ENCODE measurements around the gene PRRX2.
"Not testable (repeated sequence)": the region's sequence is repeated elsewhere in the genome, so short reads cannot be mapped to it uniquely, and the experiment has no call there.

The PRRX2 gene

GRCh38 chr9:129665389-129665775 lies at the start of gene PRRX2:
PRRX2 (plus strand) TSS chr9:129665647; CDS start chr9:129665868, 221 bp downstream.
- peak; percentile 90 for DNase-seq (ENCODE audit: low spot score)

DNA sequence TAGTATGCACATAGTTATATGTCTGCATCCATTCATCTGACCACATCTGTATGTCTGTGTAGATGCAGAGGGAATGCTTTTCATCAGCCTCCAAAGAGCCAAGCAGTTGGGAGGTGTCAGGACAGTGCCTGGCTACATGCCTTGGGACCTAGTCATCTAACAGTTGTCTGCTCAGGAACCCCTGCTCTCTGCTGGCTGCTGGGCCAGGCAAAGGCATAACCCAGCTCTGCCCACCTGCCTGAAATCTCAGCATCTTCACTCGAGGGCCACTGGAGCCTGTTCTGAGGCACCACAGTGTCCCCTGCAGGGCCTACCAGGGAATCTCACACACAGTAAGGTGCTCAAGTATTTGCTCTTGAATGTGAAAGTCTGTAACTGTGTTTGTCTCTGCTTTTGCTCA lies 48.3 kb upstream of the PRRX2 start:
- DNase-seq (ENCODE audit: low spot score) = peak; percentile 72

DNA sequence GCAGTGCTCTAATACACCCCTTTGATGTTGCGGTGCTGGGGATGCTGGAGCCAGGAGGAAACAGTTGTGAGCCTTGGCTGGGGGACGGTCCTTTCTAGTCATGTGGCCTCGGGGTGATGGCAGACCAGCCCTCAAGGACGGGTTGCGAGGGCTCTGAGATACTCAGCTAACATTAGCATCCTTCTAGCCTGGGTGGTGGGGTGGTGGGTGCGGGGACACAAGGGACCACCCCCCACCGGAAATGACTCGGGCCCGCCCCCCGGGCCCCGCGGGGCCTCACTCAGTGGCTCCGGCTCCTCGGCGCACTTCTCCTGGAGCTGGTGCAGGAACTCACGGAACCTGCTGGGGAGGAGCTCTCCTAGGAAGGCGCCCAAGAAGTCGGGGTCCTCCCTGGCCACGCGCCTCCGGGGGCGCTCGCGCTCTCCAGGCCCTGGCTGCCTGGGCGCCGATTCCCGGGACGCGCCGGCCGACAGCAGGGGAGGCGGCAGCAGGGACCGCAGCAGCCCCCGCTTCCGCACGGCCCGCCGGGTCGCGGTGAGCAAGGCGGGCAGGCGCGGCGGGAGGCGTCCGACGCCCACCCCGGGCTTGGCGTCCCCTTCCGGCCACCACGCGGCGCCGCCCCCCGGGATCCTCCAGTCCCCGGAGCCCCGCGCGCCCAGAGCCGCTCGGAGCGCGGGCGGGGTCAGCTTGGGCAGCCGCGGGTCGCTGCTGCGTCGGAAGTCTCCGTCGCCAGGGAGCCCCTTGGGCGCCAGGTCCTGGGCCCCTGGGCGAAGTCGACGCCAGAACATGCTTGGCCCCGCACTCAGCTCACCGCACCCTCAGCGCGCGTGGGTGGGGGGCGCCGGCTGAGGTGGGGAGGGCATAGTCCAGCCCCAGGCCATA lies 45.4 kb upstream of the PRRX2 start:
- DNase-seq (ENCODE audit: low spot score) = peak; percentile 55

- no peak for DNase-seq (ENCODE audit: low spot score)
Measured at GRCh38 chr9:129620669-129621295, 44.7 kb upstream of the PRRX2 start, which contains the start of gene C9orf50. C9orf50 (minus strand) TSS chr9:129621101; CDS start chr9:129620574, 527 bp downstream.

DNA sequence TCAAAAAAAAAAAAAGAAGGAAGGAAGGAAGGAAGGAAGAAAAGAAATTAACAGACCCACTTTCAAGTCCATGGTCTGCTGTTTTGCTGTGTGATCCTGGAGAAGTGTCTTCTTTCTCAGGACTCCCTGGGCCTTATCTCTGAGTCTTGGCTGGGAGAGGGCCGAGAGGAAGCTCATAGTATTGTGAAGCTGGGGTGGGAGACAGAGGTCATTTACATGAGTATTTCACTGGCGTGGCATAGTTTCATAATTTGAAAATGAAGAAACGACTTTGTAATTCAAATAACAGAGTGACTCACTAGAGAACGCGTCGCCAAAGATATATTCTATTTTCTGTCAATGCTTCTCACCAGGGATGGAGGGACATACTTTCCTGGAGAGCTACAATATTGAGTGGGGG lies 42.1 kb upstream of the PRRX2 start:
- DNase-seq (ENCODE audit: low spot score) = no peak

- DNase-seq (ENCODE audit: low spot score) = peak; percentile 70
Measured at GRCh38 chr9:129624168-129624759, 41.2 kb upstream of the PRRX2 start.

DNA sequence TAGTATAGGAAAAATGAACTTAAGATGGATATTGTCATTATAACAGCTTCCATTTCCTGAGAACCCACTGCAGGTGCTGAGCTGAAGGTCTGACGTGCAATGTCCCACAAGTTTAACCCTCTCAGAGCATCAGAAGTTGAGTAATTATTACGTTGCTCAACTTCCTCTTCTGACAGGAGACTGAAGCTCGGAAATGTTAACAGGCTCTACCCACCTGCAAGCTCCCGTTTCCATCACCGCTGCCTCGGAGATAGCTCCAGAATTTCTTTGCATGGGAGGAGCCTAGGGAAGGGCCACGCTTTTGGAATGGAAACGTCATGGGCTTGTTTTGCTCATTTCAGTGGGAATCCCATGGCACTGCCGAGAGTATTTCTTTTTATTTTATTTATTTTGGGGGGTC lies 40.5 kb upstream of the PRRX2 start:
- no peak for DNase-seq (ENCODE audit: low spot score)

- DNase-seq (ENCODE audit: low spot score) = peak; percentile 94
Measured at GRCh38 chr9:129626079-129626624, 39.3 kb upstream of the PRRX2 start, which contains the start of gene NTMT1. NTMT1 (plus strand) TSS chr9:129626163; CDS start chr9:129632704, 6,541 bp downstream.

DNA sequence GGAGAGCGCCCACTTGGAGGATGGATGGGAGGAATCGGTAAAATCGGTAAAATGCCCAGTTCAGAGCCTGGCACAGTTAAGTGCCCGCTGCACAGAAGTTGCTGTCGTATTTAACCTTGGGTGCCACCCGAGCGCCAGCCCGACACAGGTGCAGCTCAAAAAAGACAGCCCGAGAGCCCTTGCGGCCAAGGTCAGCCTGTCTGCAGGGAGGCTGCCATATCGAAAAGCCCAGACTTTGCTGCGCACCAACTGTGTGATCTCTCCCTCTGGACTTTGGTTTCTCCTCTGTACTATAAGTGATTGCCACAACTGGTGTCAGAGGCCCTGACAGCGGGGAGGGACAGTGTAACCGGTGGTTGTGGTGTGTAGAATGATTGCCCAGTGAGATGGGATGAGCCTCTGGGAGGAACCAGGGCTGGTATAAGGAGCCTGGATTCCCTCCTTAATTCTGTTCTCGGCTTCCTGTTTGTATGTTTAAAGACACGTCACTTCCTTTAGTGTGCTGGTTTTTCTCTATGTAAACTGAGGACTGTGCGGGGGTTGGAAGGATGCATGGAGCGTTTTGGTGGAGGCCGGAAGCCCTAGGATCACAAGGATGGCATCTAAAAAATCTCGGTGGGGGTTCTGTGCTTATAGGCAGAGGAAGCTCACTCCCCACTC lies 38.7 kb upstream of the PRRX2 start:
- DNase-seq (ENCODE audit: low spot score) = peak; percentile 55

DNA sequence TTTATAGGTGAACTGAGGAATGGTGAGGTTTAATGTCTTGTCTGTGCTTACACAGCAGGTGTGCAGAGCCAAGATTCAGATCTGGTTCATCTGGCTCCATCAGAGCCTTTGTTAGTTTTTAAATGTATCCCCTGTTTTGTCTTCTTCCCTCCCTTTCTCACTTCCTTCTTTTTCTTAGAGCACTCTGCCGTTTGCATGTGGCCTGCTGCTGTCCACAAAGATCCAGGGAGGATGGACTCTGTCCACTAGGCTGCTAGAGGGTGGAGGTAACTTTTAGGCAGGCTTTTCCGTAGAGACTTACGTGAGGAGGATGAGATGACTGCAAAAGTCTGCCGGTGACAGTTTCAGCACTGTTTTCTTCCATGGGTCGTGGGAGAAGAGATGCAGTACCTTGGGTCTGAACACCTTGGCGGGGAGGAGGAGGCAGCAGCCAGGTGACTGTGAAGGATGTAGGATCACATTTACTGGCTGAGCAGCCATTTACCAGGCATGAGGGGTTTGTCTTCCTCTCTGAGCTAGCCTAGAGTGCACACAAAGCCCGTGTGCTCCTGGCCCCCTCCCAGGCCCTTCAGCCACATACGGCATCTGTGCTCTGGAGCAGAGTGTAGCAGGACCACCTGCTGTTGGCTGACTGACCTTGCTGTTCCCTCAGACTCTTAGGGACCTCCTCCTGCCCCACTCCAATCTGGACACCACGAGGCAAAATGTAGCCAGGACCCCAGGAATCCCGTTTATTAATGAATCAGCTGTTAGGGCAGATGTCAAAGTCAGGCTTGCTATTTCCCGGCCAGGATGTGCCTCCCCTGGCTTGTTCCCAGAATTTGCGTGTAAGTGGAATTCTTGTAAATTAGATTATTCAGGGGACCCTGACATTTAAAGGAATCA lies 37.6 kb upstream of the PRRX2 start:
- no peak for DNase-seq (ENCODE audit: low spot score)

DNA sequence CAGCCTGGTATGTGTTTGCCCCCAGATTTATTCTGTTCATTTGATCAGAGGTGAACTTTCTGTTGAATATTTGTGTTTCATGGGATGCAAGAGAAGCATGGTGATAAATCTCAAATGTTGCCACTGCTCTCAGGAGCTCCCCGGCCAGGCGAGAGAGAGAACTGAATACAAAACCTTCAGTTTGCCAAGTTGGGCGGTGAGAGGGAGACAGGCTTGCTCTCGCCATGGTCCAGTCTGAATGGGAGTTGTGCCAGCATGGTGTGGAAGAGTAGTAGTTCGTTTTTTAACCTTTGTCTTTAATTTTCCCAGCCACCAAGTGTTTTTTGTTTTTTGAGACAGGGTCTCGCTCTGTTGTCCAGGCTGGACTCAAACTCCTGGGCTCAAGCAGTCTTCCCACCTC lies 36.7 kb upstream of the PRRX2 start:
- no peak for DNase-seq (ENCODE audit: low spot score)

- no peak for DNase-seq (ENCODE audit: low spot score)
Measured at GRCh38 chr9:129629251-129629820, 36.1 kb upstream of the PRRX2 start.

GRCh38 chr9:129630967-129631673 lies 34.3 kb upstream of the PRRX2 start:
- peak; percentile 65 for DNase-seq (ENCODE audit: low spot score)

DNA sequence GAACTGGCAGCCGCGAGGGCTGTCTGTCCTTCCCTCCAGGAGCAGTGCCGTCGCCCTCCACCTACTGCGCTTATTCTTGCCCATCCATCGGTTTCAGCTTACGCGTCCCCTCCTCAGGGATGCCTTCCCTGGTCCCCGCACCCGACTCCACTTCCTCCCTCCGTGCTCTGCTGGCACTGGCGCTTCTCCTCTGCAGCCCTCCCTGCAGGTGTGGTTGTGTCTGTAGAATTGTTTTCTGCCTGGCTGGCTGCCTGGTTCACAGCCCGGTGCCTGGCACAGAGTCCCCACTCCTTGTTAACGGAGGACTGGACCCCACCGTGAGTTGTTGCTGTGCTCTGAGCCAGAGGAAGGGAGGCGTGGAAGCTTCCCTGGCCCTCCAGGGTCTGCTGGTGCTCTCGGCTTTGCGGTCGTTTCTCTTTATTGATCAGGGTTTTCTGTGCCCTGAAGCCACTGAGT lies 33.7 kb upstream of the PRRX2 start:
- no peak for DNase-seq (ENCODE audit: low spot score)

DNA sequence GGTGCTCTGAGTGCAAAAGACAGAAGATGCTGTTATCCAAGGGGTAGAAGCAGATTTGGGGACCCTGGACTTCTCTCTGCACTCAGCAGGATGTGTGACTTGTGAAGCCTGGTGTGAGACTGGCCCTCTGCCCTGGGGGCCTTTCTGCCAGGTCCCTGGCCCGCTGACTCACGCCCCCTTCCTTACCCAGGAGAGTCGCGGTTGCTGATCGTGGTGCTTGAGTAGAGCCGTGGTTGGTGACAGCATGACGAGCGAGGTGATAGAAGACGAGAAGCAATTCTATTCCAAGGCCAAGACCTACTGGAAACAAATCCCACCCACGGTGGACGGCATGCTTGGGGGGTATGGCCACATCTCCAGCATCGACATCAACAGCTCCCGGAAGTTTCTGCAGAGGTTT lies 33.0 kb upstream of the PRRX2 start:
- peak; percentile 49 for DNase-seq (ENCODE audit: low spot score)

DNA sequence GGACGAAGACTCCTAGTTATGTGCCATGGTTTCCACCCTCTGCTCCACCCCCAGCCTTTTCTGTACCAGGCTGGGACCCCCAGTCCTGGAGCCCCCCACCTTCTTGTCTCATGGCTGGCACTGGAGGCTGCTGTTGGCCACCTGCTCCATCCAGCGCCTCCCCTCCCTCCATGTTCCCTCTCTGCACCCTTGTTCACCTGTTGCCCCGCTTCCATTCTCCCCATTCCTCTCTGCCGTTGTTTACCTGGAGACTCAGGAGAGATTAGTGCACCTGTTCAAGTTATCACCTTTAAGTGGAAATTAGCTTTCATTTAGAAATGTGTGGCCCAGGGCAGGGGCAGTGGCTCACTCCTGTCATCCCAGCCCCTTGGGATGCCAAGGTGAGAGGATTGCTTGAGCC lies 32.2 kb upstream of the PRRX2 start:
- DNase-seq (ENCODE audit: low spot score) = no peak

- no peak for DNase-seq (ENCODE audit: low spot score)
Measured at GRCh38 chr9:129633848-129634247, 31.6 kb upstream of the PRRX2 start.

GRCh38 chr9:129635099-129636065 lies 30.1 kb upstream of the PRRX2 start:
- no peak for DNase-seq (ENCODE audit: low spot score)

DNA sequence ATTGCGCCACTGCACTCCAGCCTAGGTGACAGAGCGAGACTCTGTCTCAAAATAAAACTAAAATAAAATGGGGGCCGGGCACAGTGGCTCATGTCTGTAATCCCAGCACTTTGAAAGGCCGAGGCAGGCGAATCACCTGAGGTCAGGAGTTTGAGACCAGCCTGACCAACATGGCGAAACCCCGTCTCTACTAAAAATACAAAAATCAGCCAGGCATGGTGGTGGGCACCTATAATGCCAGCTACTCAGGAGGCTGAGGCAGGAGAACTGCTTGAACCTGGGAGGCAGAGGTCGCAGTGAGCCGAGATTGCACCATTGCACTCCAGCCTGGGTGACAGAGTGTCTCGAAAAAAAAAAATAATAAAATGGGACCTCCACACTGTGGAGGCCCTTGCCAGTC lies 29.1 kb upstream of the PRRX2 start:
- DNase-seq (ENCODE audit: low spot score) = not testable (repeated sequence)
